Bronchial epithelial cell (primary cell): ENCODE measurements around the gene PHLDA3. TPM values are rescaled to one million over a fixed set of nuclear protein-coding genes. Genes with fewer than 3 reads are reported as not detected.
A peak's percentile ranks its signal among the peaks of the same experiment; 100 is the strongest.

ENCODE experiments used
- DNase-seq: peaks from one replicate; pipeline ENCODE4 v3.0.0-alpha.2; 2010; ENCODE audit warnings: low read depth
- FAIRE-seq: peaks from 2 replicates; lab custom pipeline; 2011; peaks lifted over from hg19 to GRCh38; lab: Jason Lieb, UNC
- H3K27me3 ChIP-seq: 2 replicates; pipeline ENCODE4 v1.5.1; 2011; ENCODE audit warnings: low read length; ENCODE audit not compliant: control insufficient read depth, insufficient read depth
- H3K36me3 ChIP-seq: 2 replicates; pipeline ENCODE4 v1.5.1; 2011; ENCODE audit warnings: low read length; ENCODE audit not compliant: control insufficient read depth, insufficient read depth
- H3K4me3 ChIP-seq: 2 replicates; pipeline ENCODE4 v1.5.1; 2011; ENCODE audit warnings: mild to moderate bottlenecking, low read depth, low read length, control low read depth
- CTCF ChIP-seq: IDR thresholded peaks from 2 replicates; pipeline ENCODE4 v1.5.1; 2011; ENCODE audit warnings: mild to moderate bottlenecking, moderate library complexity, low read length, control low read depth, inconsistent platforms; ENCODE audit not compliant: insufficient read depth, severe bottlenecking
- total RNA-seq: library from RNA; depleted of rRNA; stranded (reverse); fragments of >200 nt; gene quantifications from 2 replicates; pipeline ENCODE4 v1.2.1, GENCODE V29; 2014

The PHLDA3 gene
- total RNA-seq, 1 donor from 2014 or later: 118 TPM

DNA sequence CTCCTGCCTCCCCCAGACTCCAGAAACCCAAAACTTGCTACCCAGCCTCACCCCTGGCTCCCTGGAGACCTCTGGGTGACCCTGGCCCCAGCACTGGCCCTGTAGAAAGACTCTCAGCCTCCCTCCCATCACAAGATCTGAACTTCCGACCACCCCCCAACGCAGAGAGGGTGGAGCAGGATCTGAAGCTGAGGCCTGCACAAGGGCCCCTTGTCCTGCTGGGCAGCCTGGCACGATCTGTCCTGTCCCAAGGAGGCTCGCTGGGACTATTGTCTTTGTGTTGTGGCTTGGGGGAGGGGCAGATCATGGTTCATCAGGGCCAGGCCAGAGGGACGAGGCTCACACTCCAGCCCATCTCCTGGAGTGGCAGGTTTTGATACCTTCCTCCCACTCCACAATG is 20.0 kb downstream of the PHLDA3 start:
- DNase-seq: no peak
- TF ChIP-seq CTCF: no peak
- FAIRE-seq: no peak
- Histone ChIP-seq H3K4me3 (no peak overlapping the region), H3K27me3 (no peaks in the 10 kb centered on the region), H3K36me3 (no peaks in the 10 kb centered on the region)

GRCh38 chr1:201447903-201448871 is 20.8 kb downstream of the PHLDA3 start:
- TF ChIP-seq CTCF: peak; percentile 95
- DNase-seq (peak; percentile 84), FAIRE-seq (no peak)
- no peaks in the 10 kb centered on the region for H3K27me3 ChIP-seq
- H3K4me3 ChIP-seq: no peak overlapping the region
- H3K36me3 ChIP-seq: no peaks in the 10 kb centered on the region

- FAIRE-seq: no peak
- DNase-seq: no peak
- Histone ChIP-seq H3K4me3 (no peak overlapping the region), H3K36me3 (no peaks in the 10 kb centered on the region), H3K27me3 (no peaks in the 10 kb centered on the region)
- TF ChIP-seq CTCF: no peak
These were observed 23.7 kb downstream of the PHLDA3 start for GRCh38 chr1:201445310-201445709.

- Histone ChIP-seq H3K27me3 (no peaks in the 10 kb centered on the region), H3K4me3 (no peak overlapping the region), H3K36me3 (no peaks in the 10 kb centered on the region)
- TF ChIP-seq CTCF: no peak
- no peak for DNase-seq
- FAIRE-seq: no peak
These were observed 24.2 kb downstream of the PHLDA3 start for GRCh38 chr1:201444792-201445191.

GRCh38 chr1:201443747-201444146 is 25.2 kb downstream of the PHLDA3 start:
- Histone ChIP-seq H3K4me3 (no peak overlapping the region), H3K36me3 (no peaks in the 10 kb centered on the region), H3K27me3 (no peaks in the 10 kb centered on the region)
- no peak for TF ChIP-seq CTCF
- FAIRE-seq (no peak), DNase-seq (no peak)
